ENCODE results near the gene TTC39C. TPM values are rescaled to one million over a fixed set of nuclear protein-coding genes. Genes with fewer than 3 reads are reported as not detected.
"Not testable (repeated sequence)": the region's sequence is repeated elsewhere in the genome, so short reads cannot be mapped to it uniquely, and the experiment has no call there.

TTC39C gene
- total RNA-seq, 1 donor from 2014 or later, result 23.5 TPM

GRCh38 chr18:24054130-24054529 is 39.6 kb downstream of the TTC39C start:
- Mint-ChIP-seq H3K27ac (ENCODE audit: unreplicated experiment) (no peak overlapping the region), H3K27me3 (ENCODE audit: low read depth) (no peaks in the 10 kb centered on the region), H3K4me1 (peaks cover 37% of the 10 kb centered on the region), H3K4me3 (no peak overlapping the region), H3K9me3 (peaks cover 2% of the 10 kb centered on the region), H3K36me3 (ENCODE audit: low read depth) (peaks cover 2% of the 10 kb centered on the region)
- no peak for DNase-seq (ENCODE audit: low read depth, low spot score)
- no peak for TF ChIP-seq CTCF (conservative IDR thresholded peaks at IDR 0.05)

GRCh38 chr18:24055009-24055804 is 40.7 kb downstream of the TTC39C start:
- no peak for TF ChIP-seq CTCF (conservative IDR thresholded peaks at IDR 0.05)
- Mint-ChIP-seq H3K27ac (ENCODE audit: unreplicated experiment) (no peak overlapping the region), H3K36me3 (ENCODE audit: low read depth) (peaks cover 7% of the 10 kb centered on the region), H3K9me3 (no peaks in the 10 kb centered on the region), H3K4me1 (peaks cover 37% of the 10 kb centered on the region), H3K4me3 (no peak overlapping the region), H3K27me3 (ENCODE audit: low read depth) (no peaks in the 10 kb centered on the region)
- no peak for DNase-seq (ENCODE audit: low read depth, low spot score)

GRCh38 chr18:24055878-24056277 is 41.3 kb downstream of the TTC39C start:
- H3K27ac Mint-ChIP-seq (ENCODE audit: unreplicated experiment), result no peak overlapping the region
- peaks cover 37% of the 10 kb centered on the region for H3K4me1 Mint-ChIP-seq
- H3K4me3 Mint-ChIP-seq, result no peak overlapping the region
- peaks cover 7% of the 10 kb centered on the region for H3K36me3 Mint-ChIP-seq (ENCODE audit: low read depth)
- DNase-seq (ENCODE audit: low read depth, low spot score), result no peak
- H3K27me3 Mint-ChIP-seq (ENCODE audit: low read depth), result no peaks in the 10 kb centered on the region
- H3K9me3 Mint-ChIP-seq, result no peaks in the 10 kb centered on the region
- TF ChIP-seq CTCF (conservative IDR thresholded peaks at IDR 0.05), result no peak

DNA sequence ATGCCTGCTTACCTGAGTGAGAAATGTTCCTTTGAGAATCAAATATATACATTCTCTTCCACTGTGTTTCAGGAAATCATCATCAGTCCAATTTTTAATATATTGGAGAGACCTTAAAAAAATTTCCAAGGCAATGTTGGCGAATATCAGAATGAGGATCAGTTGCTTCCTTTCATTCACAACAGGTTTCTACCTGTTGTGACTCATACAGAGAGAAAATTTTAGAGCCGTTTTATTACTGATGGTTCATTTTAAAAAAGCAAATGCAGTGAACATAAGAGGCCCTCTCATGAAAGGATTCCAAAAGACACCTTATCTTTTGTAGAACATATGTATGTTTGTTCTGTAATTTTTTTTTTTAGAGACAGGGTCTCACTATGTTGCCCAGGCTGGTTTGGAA is 42.0 kb downstream of the TTC39C start:
- no peak for DNase-seq (ENCODE audit: low read depth, low spot score)
- H3K27me3 Mint-ChIP-seq (ENCODE audit: low read depth), result no peaks in the 10 kb centered on the region
- peaks cover 7% of the 10 kb centered on the region for H3K36me3 Mint-ChIP-seq (ENCODE audit: low read depth)
- peaks cover 37% of the 10 kb centered on the region for H3K4me1 Mint-ChIP-seq
- no peak overlapping the region for H3K4me3 Mint-ChIP-seq
- H3K27ac Mint-ChIP-seq (ENCODE audit: unreplicated experiment), result no peak overlapping the region
- no peaks in the 10 kb centered on the region for H3K9me3 Mint-ChIP-seq
- TF ChIP-seq CTCF (conservative IDR thresholded peaks at IDR 0.05), result no peak

DNA sequence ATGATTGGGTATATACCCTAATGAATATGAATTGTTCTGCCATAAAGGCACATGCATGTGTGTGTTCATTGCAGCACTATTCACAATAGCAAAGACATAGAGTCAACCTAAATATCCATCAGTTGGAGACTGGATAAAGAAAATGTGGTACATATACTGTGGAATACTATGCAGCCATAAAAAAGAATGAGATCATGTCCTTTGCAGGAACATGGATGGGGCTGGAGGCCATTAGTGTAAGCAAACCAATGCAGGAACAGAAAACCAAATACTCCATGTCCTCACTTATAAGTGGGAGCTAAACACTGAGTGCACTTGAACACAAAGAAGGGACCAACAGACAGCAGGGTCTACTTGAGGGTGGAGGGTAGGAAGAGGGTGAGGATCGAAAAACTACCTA is 43.2 kb downstream of the TTC39C start:
- Mint-ChIP-seq H3K36me3 (ENCODE audit: low read depth) (peaks cover 7% of the 10 kb centered on the region), H3K27ac (ENCODE audit: unreplicated experiment) (no peak overlapping the region), H3K27me3 (ENCODE audit: low read depth) (no peaks in the 10 kb centered on the region), H3K4me3 (no peak overlapping the region), H3K4me1 (peaks cover 33% of the 10 kb centered on the region), H3K9me3 (no peaks in the 10 kb centered on the region)
- TF ChIP-seq CTCF (conservative IDR thresholded peaks at IDR 0.05), result no peak
- DNase-seq (ENCODE audit: low read depth, low spot score), result no peak

DNA sequence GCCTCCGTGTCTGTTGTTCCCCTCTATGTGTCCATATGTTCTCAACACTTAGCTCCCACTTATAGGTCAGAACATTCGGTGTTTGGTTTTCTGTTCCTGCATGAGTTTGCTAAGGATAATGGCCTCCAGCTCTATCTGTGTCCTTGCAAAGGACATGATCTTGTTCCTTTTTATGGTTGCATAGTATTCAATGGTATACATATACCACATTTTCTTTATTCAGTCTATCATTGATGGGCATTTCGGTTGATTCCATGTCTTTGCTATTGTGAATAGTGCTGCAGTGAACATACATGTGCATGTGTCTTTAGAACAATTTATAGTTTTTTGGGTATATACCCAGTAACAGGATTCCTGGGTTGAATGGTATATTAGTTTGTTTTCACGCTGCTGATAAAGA is 44.8 kb downstream of the TTC39C start:
- H3K4me1 Mint-ChIP-seq, result peaks cover 18% of the 10 kb centered on the region
- not testable (repeated sequence) for H3K36me3 Mint-ChIP-seq (ENCODE audit: low read depth); H3K27me3 Mint-ChIP-seq (ENCODE audit: low read depth); DNase-seq (ENCODE audit: low read depth, low spot score); H3K4me3 Mint-ChIP-seq; H3K27ac Mint-ChIP-seq (ENCODE audit: unreplicated experiment); H3K9me3 Mint-ChIP-seq

Measured in neural crest cell (in vitro differentiated cells).